Kasumi-1 (cell line): Measurements from ENCODE around the gene TAF1C.

Source experiments
- DNase-seq, 2 experiments: peaks; one replicate each; lab custom pipeline; 2025; lab: John Stamatoyannopoulos, UW

Gene TAF1C

GRCh38 chr16:84156342-84156784, 30.5 kb downstream of the TAF1C start:
- peak; percentile 13 to 24 for DNase-seq

- no peak for DNase-seq
These were observed 31.1 kb downstream of the TAF1C start for GRCh38 chr16:84155771-84156170.

DNA sequence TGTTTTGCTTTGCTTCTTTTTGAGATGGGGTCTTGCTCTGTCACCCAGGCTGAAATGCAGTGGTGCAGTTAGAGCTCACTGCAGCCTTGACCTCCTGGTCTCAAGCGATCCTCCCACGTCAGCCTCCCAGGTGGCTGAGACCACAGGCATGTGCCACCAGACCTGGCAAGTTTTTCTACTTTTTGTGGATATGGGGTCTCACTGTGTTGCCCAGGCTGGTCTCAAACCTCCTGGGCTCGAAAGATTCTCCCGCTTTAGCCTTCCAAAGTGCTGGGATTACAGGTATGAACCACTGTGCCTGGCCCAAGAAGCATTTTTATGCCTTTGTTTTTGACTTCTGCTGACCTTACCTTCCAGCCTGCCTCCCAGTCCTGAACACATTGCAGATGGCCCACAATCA, 31.6 kb downstream of the TAF1C start:
- no peak for DNase-seq

DNA sequence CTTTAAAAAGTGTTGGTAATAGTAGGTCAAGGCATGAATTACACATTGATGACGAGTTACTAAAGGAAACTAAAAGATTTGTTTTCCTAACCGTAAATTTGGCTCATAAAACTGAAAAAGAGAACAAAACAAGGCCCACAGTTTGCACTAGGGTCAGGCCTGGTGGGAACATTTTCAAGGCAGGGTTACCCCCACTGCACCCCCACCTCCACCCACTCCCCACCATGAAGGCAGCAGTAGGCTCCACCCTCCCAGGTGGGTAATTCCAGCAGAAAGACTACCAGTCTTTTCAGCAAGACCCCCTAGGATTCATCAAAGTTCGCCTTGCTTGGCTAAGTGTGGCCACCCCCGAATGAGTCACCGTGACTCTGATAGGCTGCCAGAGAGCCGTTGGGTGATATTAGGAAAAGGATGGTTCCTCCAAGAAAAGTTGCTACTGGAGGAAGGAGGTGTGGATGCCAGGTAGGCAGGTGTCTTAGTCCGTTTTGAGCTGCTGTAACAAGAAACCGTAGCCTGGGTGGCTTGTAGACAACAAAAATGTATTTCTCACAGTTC, 33.1 kb downstream of the TAF1C start:
- DNase-seq: no peak

DNA sequence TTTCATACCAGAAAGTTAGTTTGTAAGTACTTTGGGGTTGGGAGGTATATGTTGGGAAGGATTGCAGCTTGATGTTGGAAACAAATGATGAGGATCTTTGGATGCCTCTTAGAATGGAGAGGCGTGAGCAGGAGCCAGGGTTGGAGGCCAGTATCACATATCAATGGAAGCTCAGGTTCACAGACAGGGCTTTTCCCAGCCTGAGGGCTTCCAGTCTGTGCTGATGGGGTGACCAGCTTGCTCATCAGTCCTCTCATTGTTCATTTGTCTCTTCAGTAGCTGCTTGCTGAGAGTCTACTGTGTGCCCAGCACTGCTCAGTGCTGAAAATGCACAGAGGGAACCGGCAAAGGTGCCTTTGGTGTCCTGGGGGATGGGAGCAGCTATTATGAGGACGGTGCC, 35.9 kb downstream of the TAF1C start:
- no peak for DNase-seq

DNA sequence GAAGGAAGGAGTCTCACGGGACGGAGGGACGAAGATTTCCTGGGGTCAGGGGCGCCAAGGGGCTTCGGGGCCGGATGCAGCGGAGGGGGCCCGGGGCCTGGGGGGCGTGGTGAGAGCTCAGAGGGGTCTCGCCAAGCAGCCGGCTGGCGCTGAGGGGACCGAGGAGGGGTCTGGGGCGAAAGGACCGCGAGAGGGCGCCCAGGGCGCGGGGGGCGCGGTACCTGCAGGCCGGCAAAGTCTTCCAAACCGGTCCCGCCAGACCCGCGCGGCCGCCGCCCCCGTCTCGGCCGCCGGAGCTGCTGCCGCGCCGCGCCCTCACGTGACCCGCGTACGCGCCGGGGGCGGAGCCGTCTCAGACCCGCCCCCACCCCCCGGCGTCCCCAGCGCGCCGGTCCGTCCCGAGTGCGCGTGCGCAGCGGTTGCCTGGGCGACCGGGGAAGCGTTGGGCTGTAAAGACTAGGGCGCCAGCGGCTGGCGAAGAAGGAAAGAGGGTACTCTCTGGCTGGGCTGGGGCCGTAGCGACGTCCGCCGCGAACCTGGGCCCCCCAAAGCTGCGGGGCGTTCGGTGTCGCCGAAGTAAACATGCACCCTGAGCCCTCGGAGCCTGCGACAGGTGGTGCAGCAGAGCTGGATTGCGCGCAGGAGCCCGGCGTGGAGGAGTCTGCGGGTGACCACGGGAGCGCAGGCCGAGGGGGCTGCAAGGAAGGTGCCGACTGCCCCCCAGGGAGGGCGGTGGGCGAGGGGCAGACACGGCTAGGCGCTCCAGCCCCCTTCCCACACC, 41.8 kb downstream of the TAF1C start, which contains the start of the genes DNAAF1 and HSDL1:
Gene DNAAF1, plus strand, starts transcription at position 450 of the 781 bp plus-strand sequence. Its CDS starts 133 bp downstream, at position 583.
Gene HSDL1, minus strand, starts transcription at position 319 of the 781 bp plus-strand sequence. CDS start 13,856 bp downstream, outside the sequence.
- DNase-seq: peak; percentile 65 to 70

DNA sequence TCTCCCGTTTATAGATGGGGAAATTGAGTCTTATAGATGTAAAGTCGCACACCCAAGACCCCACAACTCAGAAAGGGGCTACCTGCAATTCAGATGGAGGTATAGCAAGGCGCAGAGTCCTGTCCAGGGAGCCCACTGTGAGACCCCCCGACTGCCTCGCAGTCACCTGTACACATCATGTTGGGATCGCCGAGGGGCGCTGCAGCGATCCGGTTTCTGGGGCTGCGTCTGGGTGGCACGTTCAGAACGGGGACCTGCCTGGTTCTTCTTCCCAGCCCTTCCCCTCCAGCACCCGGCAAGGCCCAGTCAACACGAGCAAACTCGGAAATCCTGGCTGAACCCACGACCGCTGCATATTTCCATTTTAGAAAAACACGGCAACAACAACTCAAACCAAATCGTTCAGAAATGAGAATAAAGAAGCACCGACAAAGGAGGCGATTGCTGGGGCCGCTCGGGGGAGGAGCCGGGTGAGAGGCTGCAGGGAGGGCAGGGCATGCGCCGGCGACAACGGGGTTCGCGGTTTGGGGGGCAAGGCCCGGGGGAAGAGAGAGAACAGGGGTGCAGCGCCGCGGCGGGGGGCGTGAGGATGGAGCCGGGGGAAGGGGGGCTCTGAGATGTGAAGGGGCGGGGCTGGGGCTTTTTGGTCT, 42.5 kb downstream of the TAF1C start:
- peak; percentile 40 to 45 for DNase-seq

GRCh38 chr16:84143784-84144199, 43.1 kb downstream of the TAF1C start:
- no peak for DNase-seq

GRCh38 chr16:84143081-84143480, 43.8 kb downstream of the TAF1C start:
- DNase-seq: no peak

DNA sequence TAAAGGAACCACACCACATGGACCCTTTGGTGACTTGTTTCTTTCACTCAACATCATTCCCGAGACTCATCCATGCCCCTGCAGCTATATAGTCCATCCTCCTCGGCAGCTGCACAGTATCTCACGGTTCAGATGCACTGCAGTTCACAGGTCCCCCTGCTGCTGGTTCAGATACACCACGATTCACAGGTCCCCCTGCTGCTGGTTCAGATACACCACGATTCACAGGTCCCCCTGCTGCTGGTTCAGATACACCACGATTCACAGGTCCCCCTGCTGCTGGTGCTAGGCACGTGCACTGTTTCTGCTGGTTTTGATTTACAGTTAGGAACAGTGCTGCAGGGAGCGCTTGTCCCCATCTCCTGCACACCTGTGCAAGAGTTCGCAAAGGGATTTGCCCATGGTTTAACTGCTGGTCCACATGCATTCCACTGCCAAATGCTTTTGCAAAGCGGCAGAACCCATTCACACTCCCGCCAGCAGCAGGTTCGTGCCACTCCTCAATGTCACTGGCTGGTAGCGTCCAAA, 45.6 kb downstream of the TAF1C start:
- peak; percentile 33 to 49 for DNase-seq

GRCh38 chr16:84139628-84140258, 47.1 kb downstream of the TAF1C start:
- DNase-seq: no peak

DNA sequence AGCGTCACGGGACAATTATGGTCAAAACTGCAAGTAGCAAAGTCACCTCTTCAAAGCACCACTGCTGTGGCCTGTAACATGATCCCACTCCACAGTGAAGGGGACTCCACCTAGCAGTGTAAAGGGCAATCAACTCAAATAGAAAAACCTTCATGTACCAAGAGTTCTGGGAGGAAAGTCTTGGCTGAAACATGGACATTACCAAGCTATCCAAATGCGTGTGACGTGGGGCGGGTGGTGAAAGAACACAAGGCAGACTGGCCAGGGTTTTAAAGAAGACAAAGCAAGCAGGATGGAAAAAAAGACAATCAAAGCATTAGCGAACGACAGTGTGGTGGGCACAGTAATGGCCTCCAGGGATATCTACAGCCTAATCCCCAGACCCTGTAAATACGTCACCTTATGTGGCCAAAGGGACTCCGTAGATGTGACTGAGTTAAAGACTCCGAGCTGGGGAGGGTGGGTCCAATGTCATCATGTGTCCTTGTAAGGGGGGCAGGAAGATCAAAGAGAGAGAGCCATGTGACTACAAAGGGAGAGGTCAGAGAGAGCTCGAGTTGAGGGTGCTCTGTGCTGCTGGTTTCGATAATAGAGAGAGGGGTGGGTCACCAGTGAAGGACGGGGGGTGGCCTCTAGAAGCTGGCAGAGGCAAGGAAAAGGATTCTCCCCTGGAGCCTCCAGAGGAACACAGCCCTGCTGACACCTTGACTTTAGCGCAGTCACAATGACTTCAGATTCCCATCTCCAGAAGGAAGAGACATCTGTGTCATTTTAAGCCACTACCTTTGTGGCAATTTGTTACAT, 47.8 kb downstream of the TAF1C start:
- peak; percentile 70 to 82 for DNase-seq

DNA sequence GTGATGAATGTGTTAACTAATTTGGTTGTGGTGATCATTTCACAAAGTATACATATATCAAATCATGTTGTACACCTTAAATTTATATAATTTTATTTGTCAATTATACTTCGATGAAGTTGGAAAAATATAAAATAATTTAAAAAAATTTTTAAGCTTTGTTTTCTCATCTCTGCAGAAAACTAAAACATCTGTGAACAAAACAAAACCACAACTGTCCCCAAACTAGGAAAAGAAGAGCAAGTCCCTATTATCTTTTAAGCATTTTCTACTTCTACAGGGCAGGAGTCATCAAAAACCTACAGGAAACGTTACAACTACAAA, 48.4 kb downstream of the TAF1C start:
- no peak for DNase-seq

DNA sequence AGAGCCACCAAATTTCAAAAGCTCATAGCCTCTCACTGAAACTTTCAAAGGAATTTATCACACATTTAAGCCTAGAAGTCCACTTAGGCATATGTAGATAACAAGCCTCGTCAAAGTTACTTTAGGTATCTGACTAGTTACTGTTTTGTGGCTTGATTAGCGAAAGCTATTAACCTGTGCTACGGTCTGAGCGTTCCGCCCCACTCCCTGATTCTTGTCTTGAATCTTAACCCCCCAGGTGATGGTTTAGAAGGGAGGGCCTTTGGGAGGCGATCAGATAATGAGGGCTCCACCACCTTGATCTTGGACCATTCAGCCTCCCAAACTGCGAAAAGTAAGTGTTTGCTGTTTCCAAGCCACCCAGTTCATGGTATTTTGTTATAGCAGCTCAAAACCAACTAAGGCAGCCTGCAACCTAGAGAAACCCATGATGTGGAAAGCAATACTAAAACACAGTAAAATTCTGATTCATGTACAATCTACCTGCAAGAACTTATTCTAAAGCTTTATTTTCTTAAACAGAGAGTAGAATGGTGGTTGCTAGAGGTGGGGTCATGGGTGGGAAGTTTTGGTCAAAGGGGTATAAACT, 49.0 kb downstream of the TAF1C start:
- DNase-seq: no peak

- no peak for DNase-seq
These were observed 49.6 kb downstream of the TAF1C start for GRCh38 chr16:84137287-84137686.

DNA sequence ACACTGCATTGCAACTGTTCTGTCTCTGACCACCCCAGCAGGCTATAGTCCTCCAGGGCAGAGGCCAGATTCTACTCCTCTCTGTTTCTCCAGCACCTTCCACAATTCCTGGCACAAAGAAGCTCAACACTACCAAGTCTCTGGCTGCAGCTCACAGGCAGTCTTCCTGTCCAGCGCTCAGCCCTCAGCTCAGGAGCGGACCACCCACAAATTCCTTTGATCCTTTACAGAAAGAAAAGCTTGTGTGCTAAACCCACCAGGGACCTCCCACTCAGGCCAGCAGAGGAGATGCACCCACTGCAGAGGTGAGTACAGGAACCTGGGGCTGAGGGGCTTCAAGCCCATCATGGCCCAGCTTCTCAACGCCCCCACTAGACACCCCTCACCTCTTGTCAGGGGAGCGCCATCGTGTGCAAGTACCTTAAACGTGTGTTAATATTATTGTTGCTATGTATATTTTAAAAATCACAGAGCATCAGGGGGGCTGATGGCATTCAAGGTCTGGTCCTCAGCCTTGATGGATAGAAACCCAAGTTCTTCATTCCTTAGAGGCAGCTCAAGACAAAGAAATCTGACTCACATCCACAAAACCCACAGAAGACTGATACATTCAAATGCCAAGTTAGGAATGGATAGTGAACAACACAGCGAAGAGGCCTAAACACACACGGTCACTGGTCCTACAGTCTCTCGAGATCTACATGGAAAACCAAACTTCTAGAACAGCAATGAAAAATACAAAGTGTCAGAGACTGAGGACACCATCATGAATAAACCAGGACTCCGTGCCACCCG, 50.3 kb downstream of the TAF1C start:
- DNase-seq: no peak

DNA sequence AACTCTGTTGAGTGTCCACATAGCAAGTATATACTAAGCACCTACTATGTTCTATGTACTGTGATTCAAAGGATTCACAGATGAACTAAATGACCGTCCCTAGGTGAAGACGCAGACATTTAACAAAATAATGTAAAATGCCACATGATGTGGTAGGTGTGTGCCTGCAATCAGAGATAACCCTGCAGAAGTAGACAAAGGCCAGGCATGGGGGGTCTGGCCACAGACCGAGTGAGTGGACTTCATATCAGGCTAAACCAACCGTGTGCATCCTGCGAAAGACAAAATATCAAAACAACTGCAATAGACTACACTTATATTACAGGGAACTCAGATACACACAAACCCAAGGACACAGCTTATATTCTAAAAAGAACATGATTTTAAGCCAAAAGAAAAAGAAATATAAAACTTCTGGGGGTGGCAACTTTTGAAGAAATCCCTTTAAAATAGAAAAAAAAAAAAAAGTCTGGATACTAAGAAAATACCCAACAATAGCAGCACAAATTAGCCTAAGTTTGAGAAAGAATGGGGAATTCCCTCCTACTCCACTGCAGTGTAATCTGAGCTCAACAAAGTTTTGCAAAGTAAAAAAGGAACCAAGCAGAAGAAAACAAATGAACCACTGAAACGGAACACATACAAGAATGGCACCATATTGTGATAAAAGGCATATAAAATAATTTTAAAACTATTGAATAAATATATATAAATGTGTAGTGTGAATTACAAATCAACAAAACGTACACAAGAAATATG, 54.2 kb downstream of the TAF1C start:
- DNase-seq: peak; percentile 17 to 45

DNA sequence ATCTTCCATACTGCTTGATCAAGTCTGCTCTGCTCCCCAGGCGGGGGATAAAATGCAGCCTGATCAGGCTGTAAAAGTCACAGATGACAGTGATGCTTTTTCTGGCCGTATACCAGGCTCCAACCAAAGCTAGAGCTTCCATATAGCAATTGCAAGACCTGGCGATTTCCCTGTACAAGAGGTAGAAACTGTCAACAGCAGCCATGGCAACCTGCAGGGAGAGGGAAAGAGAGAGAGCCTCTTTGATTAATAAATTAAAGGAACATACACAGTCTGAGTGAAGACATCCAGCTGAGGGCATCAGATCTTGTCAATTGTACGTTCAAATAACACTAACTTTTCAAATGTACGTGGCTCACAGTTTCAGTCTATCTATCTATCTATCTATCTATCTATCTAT, 55.7 kb downstream of the TAF1C start:
- no peak for DNase-seq
